ENCODE results near the gene NAV2.

- TF ChIP-seq CTCF (IDR thresholded peaks at IDR 0.05; ENCODE audit: low read length), result no peak
- TF ChIP-seq EZH2 (optimal IDR thresholded peaks at IDR 0.05; ENCODE audit: low read depth, low read length), result no peak
These were observed 20.7 kb upstream of the NAV2 start for GRCh38 chr11:19691815-19692500.
